Measurements from ENCODE around the gene CTIF.

CTIF gene

GRCh38 chr18:48875942-48876511 lies 337.2 kb downstream of the CTIF start:
- H3K36me3 ChIP-seq: no peaks in the 10 kb centered on the region
- no peaks in the 10 kb centered on the region for H3K9me3 ChIP-seq
- H3K27ac ChIP-seq: peak overlapping the region; percentile 36; the same call in 1 of the 2 replicates
- peaks cover 79% of the 10 kb centered on the region for H3K4me1 ChIP-seq
- H3K4me2 ChIP-seq: peak overlapping the region; percentile 60
- H4K20me1 ChIP-seq: no peaks in the 10 kb centered on the region
- H3K9ac ChIP-seq: no peak overlapping the region
- no peak for TF ChIP-seq Cebpa-rat (IDR thresholded peaks at IDR 0.05)
- H3K4me3 ChIP-seq: no peak overlapping the region
- H3K27me3 ChIP-seq: no peaks in the 10 kb centered on the region

GRCh38 chr18:48876590-48876989 lies 337.8 kb downstream of the CTIF start:
- TF ChIP-seq Cebpa-rat (IDR thresholded peaks at IDR 0.05): no peak
- no peak overlapping the region for H3K27ac ChIP-seq
- H3K9ac ChIP-seq: no peak overlapping the region
- no peaks in the 10 kb centered on the region for H4K20me1 ChIP-seq
- H3K36me3 ChIP-seq: no peaks in the 10 kb centered on the region
- H3K4me2 ChIP-seq: peak overlapping the region; percentile 60
- no peaks in the 10 kb centered on the region for H3K9me3 ChIP-seq
- peaks cover 82% of the 10 kb centered on the region for H3K4me1 ChIP-seq
- no peaks in the 10 kb centered on the region for H3K27me3 ChIP-seq
- no peak overlapping the region for H3K4me3 ChIP-seq

- no peaks in the 10 kb centered on the region for H4K20me1 ChIP-seq
- no peak overlapping the region for H3K27ac ChIP-seq
- no peaks in the 10 kb centered on the region for H3K36me3 ChIP-seq
- peaks cover 69% of the 10 kb centered on the region for H3K4me1 ChIP-seq
- H3K27me3 ChIP-seq: no peaks in the 10 kb centered on the region
- H3K4me2 ChIP-seq: no peak overlapping the region
- H3K9me3 ChIP-seq: no peaks in the 10 kb centered on the region
- H3K4me3 ChIP-seq: no peak overlapping the region
- no peak for TF ChIP-seq Cebpa-rat (IDR thresholded peaks at IDR 0.05)
- no peak overlapping the region for H3K9ac ChIP-seq
Observed at GRCh38 chr18:48877941-48878340, 339.1 kb downstream of the CTIF start.

- H3K36me3 ChIP-seq: no peaks in the 10 kb centered on the region
- no peaks in the 10 kb centered on the region for H3K9me3 ChIP-seq
- H3K4me3 ChIP-seq: no peak overlapping the region
- H3K27me3 ChIP-seq: no peaks in the 10 kb centered on the region
- TF ChIP-seq Cebpa-rat (IDR thresholded peaks at IDR 0.05): no peak
- no peaks in the 10 kb centered on the region for H4K20me1 ChIP-seq
- H3K4me2 ChIP-seq: no peak overlapping the region
- peaks cover 64% of the 10 kb centered on the region for H3K4me1 ChIP-seq
- H3K27ac ChIP-seq: no peak overlapping the region
- H3K9ac ChIP-seq: no peak overlapping the region
Observed at GRCh38 chr18:48878471-48878870, 339.6 kb downstream of the CTIF start.

- no peak overlapping the region for H3K9ac ChIP-seq
- no peak for TF ChIP-seq Cebpa-rat (IDR thresholded peaks at IDR 0.05)
- H3K4me2 ChIP-seq: no peak overlapping the region
Observed at GRCh38 chr18:48879008-48879431, 340.2 kb downstream of the CTIF start.

GRCh38 chr18:48880931-48881330 lies 342.1 kb downstream of the CTIF start:
- H3K27ac ChIP-seq: no peak overlapping the region

More at GRCh38 chr18:48879008-48879431, 340.2 kb downstream of the CTIF start:
- no peaks in the 10 kb centered on the region for H3K9me3 ChIP-seq
- peaks cover 61% of the 10 kb centered on the region for H3K4me1 ChIP-seq
- H3K27ac ChIP-seq: no peak overlapping the region
- H3K36me3 ChIP-seq: no peaks in the 10 kb centered on the region
- no peaks in the 10 kb centered on the region for H4K20me1 ChIP-seq
- H3K4me3 ChIP-seq: no peak overlapping the region
- H3K27me3 ChIP-seq: no peaks in the 10 kb centered on the region

GRCh38 chr18:48882379-48882778 lies 343.5 kb downstream of the CTIF start:
- no peak for TF ChIP-seq Cebpa-rat (IDR thresholded peaks at IDR 0.05)
- Histone ChIP-seq H3K27ac (no peak overlapping the region), H4K20me1 (no peaks in the 10 kb centered on the region), H3K27me3 (no peaks in the 10 kb centered on the region), H3K9ac (no peak overlapping the region), H3K9me3 (no peaks in the 10 kb centered on the region), H3K4me1 (peaks cover 53% of the 10 kb centered on the region), H3K36me3 (no peaks in the 10 kb centered on the region), H3K4me2 (no peak overlapping the region), H3K4me3 (no peak overlapping the region)

More at GRCh38 chr18:48880931-48881330, 342.1 kb downstream of the CTIF start:
- no peak overlapping the region for H3K4me3 ChIP-seq
- H3K9ac ChIP-seq: no peak overlapping the region
- H3K9me3 ChIP-seq: no peaks in the 10 kb centered on the region
- peaks cover 62% of the 10 kb centered on the region for H3K4me1 ChIP-seq
- TF ChIP-seq Cebpa-rat (IDR thresholded peaks at IDR 0.05): no peak
- H3K4me2 ChIP-seq: peak overlapping the region; percentile 65
- H4K20me1 ChIP-seq: no peaks in the 10 kb centered on the region
- no peaks in the 10 kb centered on the region for H3K36me3 ChIP-seq
- H3K27me3 ChIP-seq: no peaks in the 10 kb centered on the region

- no peak overlapping the region for H3K27ac ChIP-seq
- H3K4me1 ChIP-seq: peaks cover 56% of the 10 kb centered on the region
- no peaks in the 10 kb centered on the region for H3K27me3 ChIP-seq
- no peak for TF ChIP-seq Cebpa-rat (IDR thresholded peaks at IDR 0.05)
- no peak overlapping the region for H3K9ac ChIP-seq
- H3K36me3 ChIP-seq: no peaks in the 10 kb centered on the region
- H4K20me1 ChIP-seq: no peaks in the 10 kb centered on the region
- no peaks in the 10 kb centered on the region for H3K9me3 ChIP-seq
- H3K4me2 ChIP-seq: 0 out of 2 replicates have a peak overlapping the region, but pooled peaks have one; percentile 15
- no peak overlapping the region for H3K4me3 ChIP-seq
Observed at GRCh38 chr18:48884306-48884705, 345.5 kb downstream of the CTIF start.

GRCh38 chr18:48884771-48885170 lies 345.9 kb downstream of the CTIF start:
- no peaks in the 10 kb centered on the region for H3K27me3 ChIP-seq
- no peak overlapping the region for H3K4me3 ChIP-seq
- no peak overlapping the region for H3K27ac ChIP-seq
- TF ChIP-seq Cebpa-rat (IDR thresholded peaks at IDR 0.05): no peak
- no peaks in the 10 kb centered on the region for H4K20me1 ChIP-seq
- H3K4me1 ChIP-seq: peaks cover 55% of the 10 kb centered on the region
- H3K36me3 ChIP-seq: no peaks in the 10 kb centered on the region
- H3K9ac ChIP-seq: no peak overlapping the region
- H3K4me2 ChIP-seq: peak overlapping the region; percentile 15
- no peaks in the 10 kb centered on the region for H3K9me3 ChIP-seq

- peaks cover 49% of the 10 kb centered on the region for H3K4me1 ChIP-seq
- H3K9me3 ChIP-seq: no peaks in the 10 kb centered on the region
- H3K4me2 ChIP-seq: peak overlapping the region; percentile 14
- H3K9ac ChIP-seq: no peak overlapping the region
- no peaks in the 10 kb centered on the region for H3K36me3 ChIP-seq
- H3K27ac ChIP-seq: no peak overlapping the region
- H3K4me3 ChIP-seq: no peak overlapping the region
- H4K20me1 ChIP-seq: no peaks in the 10 kb centered on the region
- TF ChIP-seq Cebpa-rat (IDR thresholded peaks at IDR 0.05): no peak
- H3K27me3 ChIP-seq: no peaks in the 10 kb centered on the region
Observed at GRCh38 chr18:48885266-48885923, 346.6 kb downstream of the CTIF start.
